ENCODE results near the gene PBXIP1.
"Not testable (repeated sequence)": the region's sequence is repeated elsewhere in the genome, so short reads cannot be mapped to it uniquely, and the experiment has no call there.

The PBXIP1 gene, protein sequence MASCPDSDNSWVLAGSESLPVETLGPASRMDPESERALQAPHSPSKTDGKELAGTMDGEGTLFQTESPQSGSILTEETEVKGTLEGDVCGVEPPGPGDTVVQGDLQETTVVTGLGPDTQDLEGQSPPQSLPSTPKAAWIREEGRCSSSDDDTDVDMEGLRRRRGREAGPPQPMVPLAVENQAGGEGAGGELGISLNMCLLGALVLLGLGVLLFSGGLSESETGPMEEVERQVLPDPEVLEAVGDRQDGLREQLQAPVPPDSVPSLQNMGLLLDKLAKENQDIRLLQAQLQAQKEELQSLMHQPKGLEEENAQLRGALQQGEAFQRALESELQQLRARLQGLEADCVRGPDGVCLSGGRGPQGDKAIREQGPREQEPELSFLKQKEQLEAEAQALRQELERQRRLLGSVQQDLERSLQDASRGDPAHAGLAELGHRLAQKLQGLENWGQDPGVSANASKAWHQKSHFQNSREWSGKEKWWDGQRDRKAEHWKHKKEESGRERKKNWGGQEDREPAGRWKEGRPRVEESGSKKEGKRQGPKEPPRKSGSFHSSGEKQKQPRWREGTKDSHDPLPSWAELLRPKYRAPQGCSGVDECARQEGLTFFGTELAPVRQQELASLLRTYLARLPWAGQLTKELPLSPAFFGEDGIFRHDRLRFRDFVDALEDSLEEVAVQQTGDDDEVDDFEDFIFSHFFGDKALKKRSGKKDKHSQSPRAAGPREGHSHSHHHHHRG

DNA sequence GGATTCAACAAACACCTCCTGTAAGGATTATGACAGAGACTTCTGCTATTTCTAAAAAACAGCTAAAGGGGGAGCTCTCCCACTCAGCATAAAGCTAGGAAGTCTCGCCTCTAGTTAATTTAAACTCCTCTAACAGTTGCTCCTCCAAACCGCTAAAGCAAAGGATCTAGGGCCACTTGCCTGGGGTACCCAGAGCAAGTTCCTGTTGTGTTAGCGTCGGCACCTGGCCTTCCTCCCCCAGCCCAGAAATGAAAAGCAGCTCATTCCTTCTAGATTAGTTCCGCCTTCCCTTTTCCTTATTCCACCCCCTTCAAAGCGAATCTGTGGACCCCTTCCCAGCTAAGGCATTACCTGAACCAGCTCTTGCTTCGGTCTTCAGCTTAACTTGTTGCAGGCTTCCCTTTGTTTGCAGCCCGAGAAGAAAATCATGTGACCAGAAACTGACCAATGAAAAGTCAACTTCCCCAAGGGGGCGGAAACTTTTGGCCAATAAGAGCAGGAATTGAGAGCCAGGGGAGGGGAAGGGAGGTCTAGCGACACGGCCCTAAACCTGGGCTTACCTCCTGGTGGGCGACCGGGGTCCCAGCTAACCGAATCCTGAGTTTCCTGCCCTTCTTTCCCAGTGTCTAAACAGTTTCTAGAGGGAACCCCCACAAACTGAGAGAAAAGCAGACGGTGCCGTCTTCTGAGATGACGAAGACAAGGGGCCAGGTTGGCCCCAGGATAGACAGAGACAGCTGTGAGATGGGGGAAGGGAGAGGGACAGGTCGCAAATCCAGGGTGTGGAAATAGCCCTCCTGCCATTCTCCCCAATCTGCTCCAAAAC lies at the start of gene PBXIP1:
Gene PBXIP1 (minus strand): TSS at position 382 of the 826 bp plus-strand sequence. CDS start 2,378 bp downstream, outside the sequence.
- DNase-seq: peak; percentile 95

DNA sequence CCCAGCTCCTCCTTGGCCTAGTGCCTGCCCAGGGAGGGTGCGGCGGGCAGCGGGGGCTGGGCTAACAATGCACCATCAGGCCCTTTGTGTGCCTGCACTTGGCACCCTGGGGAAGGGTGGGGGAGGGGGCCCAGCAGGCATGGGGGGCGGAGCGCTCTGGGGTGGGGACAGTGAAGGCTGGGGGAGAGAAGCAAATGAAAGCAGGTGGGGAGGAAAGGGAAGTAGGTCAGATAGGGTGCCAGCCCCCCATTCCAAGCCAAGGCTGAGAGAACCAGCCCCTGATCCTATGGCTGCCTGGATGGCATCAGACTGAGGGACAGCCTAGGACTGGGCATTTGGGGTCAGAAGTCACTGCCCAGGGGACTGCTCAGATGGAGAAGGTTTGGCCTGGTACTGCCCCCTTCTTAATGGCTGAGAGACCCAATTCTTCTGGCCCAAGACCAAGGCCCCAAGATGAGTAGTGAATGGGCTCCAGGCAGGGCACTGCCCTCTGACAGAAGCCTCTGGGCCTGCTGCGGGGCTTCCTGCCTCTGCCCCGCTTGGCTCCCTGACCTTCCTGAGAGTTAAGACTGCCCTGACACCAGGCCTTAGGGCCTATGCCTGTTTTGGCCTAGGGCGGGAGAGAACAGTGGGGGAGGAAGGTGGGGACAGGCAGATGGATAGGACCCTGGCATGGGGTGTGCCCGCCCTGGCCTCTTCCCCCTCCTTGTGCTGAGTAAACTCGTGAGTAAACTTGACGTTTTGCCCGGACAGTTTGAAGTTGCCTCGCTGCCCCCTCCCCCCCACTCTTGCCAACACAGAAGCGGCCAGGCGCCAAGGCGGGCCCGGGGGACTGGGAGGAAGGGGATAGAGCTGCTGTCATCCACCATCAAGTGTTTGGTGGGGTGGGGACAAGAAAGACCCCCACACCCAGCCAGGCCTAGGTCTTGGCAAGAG lies 49.4 kb upstream of the PBXIP1 start:
- DNase-seq: no peak

DNA sequence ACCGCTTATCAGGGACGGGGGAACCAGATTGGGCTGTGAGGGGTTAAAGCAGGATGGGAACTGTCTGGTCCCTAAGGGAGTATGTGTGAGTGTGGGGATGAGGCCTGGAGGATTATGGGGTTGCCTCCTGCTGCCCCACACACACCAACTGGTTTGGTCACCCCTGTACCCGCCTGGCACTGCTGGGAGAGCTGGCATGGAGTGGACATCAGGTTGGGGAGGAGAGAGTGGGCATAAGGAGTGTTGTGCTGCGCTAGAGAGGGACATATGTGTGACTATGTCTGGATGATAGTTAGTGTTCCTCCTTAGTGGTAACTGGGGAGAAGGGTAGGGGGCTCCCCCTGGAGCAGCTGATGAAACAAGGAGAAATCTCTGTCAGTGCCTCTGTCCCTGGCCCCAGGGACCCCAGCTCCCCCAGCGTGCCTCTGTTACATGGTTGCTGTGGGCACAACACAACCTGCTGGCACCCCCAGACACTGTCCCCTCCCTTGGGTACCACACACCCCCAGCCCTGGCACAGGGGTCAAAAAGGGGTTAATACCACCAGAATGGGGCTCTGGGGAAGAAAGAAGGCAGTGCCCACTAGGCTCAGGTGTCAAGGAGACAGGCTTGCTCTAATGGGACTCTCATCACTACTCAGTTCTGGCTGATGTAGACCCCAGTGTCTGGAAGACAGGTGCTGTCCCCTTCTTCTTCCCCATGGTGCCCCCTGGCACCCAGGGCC lies 48.6 kb upstream of the PBXIP1 start:
- no peak for DNase-seq

DNA sequence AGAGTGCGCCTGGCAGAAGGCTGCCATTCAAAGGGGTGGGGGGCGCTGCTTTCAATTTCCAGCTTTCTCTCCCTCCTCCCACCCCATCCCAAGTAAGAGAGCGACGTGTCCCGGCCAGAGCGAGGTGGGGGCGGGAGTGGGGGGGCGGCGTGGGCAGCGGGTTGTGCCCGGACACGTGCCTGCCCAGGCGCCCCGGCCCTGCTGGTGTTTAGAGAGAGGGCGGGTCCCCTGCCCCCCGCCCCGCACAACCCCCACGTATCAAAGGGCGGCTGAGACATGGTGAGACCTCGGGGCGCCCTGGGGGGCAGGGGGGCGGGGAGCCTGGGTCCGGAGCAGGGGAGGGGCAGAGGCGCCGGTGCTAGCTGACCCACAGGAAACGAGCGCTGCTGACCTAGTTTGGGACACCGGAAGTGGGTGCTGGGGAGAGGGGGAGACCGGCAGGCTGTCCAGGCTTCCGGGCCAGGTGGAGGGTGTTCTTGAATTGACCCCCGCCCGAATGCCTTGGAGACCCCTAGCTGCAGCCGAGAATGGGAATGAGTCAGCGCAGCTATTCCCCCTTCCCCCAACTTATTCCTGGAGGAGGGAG lies 48.0 kb upstream of the PBXIP1 start:
- no peak for DNase-seq

DNA sequence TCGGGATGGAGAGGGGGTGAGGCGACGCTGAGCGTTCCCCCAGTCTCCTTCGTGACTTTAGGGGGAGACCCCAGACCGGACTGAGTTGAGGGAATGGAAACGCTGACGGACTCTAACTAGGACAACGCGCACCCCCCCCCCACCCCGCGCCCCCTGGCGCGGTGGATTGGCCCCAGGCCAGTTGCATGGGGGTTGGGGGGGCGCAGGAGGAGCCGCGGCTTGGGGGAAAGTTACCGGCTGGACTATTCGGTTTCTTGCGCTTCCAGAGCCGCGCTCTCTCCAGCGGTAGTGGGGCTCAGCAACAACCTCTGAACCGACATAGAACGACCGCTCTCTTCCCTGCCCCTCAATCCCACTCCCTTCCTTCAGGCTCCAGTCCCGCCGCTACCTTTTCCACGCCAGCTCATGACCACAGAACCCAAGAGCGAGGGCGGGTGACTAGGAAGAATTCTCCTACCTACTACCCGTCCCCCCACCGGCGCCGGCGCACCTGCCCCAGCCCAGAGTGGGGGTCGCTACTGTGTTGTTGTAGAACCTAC lies 47.4 kb upstream of the PBXIP1 start:
- DNase-seq: no peak

DNA sequence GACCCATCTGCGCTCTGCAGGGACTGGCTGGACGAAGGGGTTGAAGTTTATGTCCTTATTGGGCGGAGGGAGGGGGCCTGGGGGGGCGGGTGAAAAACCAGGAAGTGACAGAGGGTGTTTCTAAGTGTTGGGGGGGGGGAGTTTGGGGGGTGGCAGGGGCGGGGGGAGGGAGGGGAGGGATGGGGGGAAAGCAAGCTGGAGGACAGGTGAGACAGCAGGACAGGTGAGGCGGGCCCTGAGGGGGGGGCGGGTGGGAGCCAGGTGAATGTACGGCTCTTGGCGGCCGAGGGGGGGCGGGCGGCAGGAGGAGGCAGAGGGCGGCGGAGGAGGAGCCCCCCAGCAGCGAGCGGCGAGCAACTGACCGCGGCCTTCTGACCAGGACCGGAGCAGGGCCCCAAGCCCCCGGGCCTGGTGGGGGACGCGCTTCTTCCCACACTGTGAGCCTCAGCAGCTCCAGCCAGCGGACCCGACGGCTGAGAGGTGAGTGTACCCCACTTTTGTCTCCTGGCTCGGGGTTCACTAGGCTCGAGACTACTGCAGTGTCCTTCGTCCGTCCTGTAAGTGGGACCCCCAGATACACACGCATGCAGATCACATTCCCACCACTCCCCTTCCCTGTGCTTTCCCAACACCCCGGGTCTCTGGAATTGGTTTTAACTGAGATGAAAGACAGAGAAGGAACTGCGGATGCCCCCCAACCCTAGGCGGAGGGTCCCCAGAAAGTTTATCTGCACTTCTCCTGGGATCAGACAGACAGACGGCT lies 46.7 kb upstream of the PBXIP1 start, which contains the start of gene ZBTB7B:
Gene ZBTB7B (plus strand): TSS at position 339 of the 763 bp plus-strand sequence. CDS start 11,859 bp downstream, outside the sequence.
- no peak for DNase-seq

DNA sequence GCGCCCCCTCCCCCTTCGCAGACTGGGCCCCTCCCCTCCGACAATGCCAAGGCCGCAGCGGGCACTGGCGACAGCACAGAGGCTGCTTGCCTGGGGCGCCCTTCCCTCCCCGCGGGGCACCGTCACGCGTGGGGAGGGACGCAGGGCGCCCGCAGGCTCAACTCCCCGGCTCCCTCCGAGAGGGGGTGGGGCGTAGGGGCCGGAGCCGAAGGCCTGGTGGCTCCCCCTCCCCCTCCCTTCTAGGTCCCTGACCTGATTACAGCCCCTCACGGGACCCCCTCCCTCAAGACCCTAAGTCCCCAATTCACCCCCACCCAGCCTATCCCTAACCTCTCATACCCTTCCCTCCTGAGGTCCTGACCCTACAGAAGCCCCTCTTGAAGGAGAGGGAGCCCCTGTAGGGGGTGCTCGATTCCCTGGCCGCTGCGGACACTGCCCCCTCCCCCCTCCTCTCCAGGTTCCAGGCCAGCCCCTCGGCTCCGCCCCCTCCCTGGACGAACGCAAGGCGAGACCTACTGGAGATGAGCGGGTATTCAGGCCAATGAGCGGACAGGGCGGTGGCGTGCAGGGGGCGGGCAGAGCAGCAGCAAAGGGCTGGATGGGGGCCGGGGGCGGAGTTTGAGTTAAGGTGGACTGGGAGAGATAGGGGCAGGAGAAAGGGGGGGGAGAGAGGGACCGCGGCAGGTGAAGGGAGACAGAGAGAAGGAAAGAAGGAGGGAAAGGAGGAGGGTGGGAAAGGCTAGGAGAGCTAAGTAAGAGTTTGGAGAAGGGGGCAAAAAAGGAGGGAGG lies 46.0 kb upstream of the PBXIP1 start:
- DNase-seq: peak; percentile 95

DNA sequence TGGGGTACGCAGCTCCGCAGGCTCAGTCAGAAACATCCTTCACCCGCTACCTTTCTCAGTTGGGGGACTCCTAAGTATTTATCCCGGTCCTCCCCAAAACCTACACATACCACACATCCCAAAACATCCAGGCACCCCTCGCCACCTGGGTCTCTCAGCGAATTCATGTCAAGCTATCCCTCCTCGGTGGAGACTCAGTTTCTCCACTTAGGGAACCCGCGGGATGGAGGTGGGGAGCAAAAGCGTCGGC lies 45.5 kb upstream of the PBXIP1 start:
- DNase-seq: no peak

DNA sequence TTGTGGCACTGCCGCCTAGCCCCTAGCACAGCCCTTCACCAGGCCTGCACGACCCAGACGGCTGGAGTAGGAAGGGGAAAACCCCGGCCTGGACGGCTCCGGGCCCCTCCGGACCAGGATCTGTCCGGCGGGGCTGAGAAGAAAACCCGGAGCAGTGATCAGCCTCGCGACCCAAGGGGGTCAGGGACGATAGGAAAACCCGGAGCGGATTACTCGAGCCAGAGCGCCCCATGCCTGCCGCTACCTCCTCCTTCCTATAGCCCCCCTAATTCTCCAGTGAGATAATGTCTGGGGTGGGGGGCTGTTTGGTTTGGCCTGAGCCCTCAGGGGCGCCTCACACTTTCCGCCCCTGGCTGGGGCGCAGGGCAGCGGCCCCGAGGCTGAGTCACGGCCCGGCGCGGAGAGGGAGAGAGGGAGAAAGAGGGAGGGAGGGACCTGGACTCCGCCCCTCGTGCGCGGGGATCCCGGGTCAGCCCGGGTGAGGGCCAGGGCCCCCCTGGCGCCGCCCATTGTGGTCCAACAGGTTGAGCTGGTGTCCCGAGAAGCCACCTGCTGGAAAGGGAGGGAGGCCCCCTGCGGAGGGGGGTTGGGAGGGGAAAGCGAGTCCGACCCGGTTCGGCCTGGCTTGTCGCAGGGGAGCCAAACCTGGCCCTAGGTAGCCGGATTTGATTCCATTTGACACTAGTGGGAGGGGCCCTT lies 45.0 kb upstream of the PBXIP1 start:
- DNase-seq: peak; percentile 88

DNA sequence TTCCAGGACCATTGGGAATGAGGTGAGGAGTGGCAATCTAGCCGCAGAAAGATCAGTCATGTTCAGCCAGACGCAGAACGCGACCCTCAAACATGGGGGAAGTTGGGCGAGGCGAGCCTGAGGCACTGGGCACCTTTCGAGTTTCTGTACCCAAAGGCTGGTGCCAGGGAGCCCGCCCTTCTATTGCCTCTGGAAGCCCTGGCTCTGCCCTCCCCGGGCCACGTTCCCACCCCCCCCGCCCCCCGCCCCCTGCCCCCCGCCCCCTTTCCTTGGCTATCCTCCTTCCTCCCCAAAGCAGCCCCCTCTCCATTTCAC lies 44.5 kb upstream of the PBXIP1 start:
- no peak for DNase-seq

DNA sequence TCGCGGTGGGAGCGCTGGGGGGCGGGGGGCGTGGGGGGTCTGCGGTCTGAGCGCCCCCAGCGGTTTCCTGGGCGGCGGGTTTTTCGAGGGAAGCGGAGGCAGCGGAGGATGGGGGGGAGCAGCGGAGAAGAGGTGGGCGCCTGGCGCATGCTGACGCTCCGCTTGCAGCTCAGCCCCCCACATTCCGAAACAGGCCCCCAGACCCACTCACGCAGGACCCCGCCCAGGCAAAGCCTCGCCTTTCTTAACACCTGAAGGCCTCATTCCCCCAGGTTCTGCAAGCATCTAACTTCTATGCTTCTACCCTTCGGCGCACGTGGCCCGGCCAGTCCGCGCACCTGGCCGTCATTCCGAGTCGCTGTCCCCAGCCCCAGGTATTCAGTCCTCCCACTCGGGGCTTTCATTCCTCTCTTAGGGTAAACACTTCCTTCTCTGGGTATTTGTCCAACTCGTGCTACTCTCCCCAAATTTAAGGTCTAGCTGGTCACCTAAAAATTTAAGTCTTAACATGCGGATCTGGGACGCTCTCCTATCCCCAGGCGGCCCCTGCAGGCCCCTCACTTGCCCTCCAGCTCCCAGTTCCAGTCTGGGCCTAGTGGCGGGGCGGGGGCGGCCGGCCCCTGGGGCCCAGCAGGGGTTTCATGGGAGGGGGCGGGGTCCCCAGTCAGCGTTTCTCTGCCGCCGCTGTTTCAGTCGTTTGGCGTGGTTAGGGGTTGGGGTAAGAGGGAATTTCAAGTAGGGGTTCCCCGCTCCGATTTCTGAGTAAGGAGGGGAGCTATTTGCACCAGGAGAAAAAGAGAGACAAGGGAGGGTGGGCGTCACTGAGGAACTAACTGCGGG lies 43.9 kb upstream of the PBXIP1 start:
- DNase-seq: no peak

DNA sequence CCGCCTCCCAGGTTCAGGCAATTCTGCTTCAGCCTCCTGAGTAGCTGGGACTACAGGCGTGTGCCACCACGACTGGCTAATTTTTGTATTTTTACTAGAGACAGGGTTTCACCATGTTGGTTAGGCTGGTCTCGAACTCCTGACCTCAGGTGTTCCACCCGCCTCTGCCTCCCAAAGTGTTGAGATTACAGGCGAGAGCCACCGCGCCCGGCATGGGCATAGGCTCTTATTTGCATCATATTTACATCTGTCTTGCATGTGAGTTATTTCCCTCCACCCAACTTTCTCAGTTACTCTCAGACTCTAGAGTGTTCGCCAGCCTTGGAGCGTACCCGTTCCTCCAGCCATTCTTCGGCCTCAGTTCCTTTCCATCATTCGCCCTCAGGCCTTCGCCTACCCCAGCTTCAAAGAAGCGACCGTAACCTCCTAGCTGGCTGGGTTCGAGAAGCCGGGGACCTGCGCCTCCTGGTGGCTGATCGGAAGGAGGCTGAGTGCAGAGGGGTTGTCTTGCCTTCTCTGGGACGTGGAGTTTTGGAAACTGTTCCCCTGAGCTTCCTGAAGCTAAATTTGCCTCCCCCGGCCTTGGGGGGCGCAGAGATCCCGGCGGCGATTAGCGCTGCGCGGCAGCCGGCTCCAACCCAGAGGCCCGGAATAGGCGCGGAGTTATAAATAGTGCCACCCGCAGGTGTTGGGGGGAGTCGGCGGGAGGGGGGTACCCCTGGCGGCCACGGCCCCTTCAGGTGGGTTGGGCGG lies 43.1 kb upstream of the PBXIP1 start:
- DNase-seq: peak; percentile 90

DNA sequence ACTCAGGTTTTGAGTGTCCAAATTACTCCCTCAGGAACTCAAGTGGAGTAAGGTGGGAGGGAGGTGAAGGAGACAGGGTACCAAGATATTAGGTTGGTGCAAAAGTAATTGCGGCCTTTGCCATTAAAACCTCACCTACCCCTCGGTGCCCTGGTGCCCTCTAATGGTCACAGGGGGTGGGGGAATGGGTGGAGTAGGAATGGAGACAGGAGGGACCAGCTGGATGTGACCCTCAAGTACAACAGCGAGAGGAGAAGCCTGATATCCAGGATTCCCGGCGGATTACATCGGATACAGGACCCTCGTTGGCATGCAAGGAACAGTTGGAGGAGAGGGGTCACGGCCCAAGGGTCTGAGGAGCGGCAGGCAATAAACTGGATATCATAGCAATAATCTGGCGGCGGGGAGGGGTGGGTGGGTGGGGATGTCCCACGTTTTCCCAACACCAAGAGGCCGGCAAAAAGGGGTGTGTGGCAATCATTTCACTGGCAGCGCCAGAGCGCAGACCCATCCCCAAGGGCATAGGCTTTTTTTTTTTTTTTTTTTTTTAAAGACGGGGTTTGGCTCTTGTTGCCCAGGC lies 42.4 kb upstream of the PBXIP1 start:
- DNase-seq: no peak

DNA sequence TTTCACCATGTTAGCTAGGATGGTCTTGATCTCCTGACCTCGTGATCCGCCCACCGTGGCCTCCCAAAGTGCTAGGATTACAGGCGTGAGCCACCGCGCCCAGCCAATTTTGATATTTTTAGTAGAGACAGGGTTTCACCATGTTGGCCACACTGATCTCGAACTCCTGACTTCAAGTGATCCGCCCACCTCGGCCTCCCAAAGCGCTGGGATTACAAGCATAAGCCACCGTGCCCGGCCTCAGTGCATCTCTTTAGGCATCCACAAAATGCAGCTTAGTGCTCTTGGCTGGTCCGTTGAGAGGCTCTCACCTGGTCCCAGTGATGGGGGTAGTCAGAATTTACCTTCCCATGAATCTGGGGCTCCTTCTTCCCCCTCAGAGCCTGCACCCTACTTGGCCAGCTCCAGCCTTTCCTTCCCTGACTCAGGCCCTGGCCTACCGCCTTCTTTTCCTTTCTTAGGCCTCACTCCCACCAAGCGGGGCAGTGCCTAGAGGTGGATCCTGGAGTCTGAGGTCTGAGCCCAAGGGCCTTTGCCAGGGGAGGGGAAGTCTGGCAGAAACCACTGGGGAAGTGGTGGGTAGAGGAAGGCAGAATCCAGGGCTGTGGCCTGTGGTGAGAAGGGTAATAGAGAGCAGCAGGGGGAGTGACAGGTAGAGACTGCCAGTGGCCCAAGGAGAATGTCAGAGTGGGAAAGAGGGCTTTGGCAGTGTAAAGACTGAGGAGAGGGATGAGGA lies 41.2 kb upstream of the PBXIP1 start:
- DNase-seq: no peak

DNA sequence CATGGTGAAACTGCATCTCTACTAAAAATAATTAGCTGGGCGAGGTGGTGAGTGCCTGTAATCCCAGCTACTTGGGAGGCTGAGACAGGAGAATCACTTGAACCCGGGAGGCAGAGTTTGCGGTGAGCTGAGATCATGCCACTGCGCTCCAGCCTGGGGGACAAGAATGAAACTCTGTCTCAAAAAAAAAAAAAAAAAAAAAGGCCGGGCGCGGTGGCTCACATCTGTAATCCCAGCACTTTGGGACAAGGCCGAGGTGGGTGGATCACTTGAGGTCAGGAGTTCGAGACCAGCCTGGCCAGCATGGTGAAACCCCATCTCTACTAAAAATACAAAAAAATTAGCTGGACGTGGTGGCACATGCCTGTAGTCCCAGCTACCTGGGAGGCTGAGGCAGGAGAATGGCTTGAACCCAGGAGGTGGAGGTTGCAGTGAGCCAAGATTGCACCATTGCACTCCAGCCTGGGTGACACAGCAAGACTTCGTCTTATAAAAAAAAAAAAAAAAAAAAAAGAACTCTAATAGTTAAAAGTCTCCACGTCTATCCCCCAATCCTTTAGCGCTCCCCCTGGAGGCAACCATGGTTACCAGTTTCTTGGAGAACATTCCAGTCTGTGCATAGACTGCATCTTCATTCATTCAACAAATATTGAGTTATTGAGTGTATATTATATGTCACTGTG lies 39.5 kb upstream of the PBXIP1 start:
- DNase-seq: not testable (repeated sequence)
